Osteoblast (primary cell): ENCODE data around the gene FAM90A1. TPM values are rescaled to one million over a fixed set of nuclear protein-coding genes. Genes with fewer than 3 reads are reported as not detected.
"Not testable (repeated sequence)": the region's sequence is repeated elsewhere in the genome, so short reads cannot be mapped to it uniquely, and the experiment has no call there.

ENCODE experiments used
- DNase-seq: peaks from one replicate; pipeline ENCODE4 v3.0.0; 2011; ENCODE audit warnings: low spot score, mixed read lengths; ENCODE audit not compliant: insufficient read length; ENCODE audit errors: missing footprints
- H2AFZ ChIP-seq: 2 replicates; pipeline ENCODE4 v1.6.0; 2011; ENCODE audit warnings: mild to moderate bottlenecking, low read length
- H3K27ac ChIP-seq: 2 replicates; pipeline ENCODE4 v1.5.1; 2011; ENCODE audit warnings: mild to moderate bottlenecking, low read depth, low read length, moderate library complexity
- H3K27me3 ChIP-seq: 2 replicates; pipeline ENCODE4 v1.6.0; 2012; ENCODE audit warnings: mild to moderate bottlenecking, control low read depth, inconsistent platforms, low read length, moderate library complexity; ENCODE audit not compliant: insufficient read depth
- H3K36me3 ChIP-seq: 2 replicates; pipeline ENCODE4 v1.5.1; 2011; ENCODE audit warnings: mild to moderate bottlenecking, low read length, control low read depth, moderate library complexity; ENCODE audit not compliant: insufficient read depth
- H3K4me1 ChIP-seq: 2 replicates; pipeline ENCODE4 v1.5.1; 2011; ENCODE audit warnings: mild to moderate bottlenecking, low read length, control low read depth, moderate library complexity; ENCODE audit not compliant: insufficient read depth
- H3K4me2 ChIP-seq: 2 replicates; pipeline ENCODE4 v1.6.0; 2011; ENCODE audit warnings: mild to moderate bottlenecking, low read length; ENCODE audit not compliant: insufficient read depth
- H3K4me3 ChIP-seq: fragments of 200-600 bp; sonication (generic); 3 replicates; pipeline ENCODE4 v1.5.1; 2012; ENCODE audit warnings: mild to moderate bottlenecking, low read length, inconsistent platforms; ENCODE audit not compliant: insufficient read depth
- H3K79me2 ChIP-seq: 2 replicates; pipeline ENCODE4 v1.6.0; 2012; ENCODE audit warnings: mild to moderate bottlenecking, low read length, control low read depth, inconsistent platforms; ENCODE audit not compliant: insufficient read depth
- H3K9me3 ChIP-seq: 2 replicates; pipeline ENCODE4 v1.5.1; 2011; ENCODE audit warnings: low read depth, low read length, control low read depth
- H4K20me1 ChIP-seq: 2 replicates; pipeline ENCODE4 v1.6.0; 2012; ENCODE audit warnings: mild to moderate bottlenecking, low read length, control low read depth; ENCODE audit not compliant: insufficient read depth
- total RNA-seq: library from RNA; depleted of rRNA; stranded (reverse); fragments of >200 nt; gene quantifications from 2 replicates; pipeline ENCODE4 v1.2.3, GENCODE V29; 2012
- TF ChIP-seq, protein P1 (sequence below): IDR thresholded peaks from 2 replicates; pipeline ENCODE4 v1.5.1; 2011; ENCODE audit warnings: mild to moderate bottlenecking, low read depth, low read length, moderate library complexity; ENCODE audit errors: extremely low read depth

FAM90A1 gene
- total RNA-seq, 1 donor = not detected

DNA sequence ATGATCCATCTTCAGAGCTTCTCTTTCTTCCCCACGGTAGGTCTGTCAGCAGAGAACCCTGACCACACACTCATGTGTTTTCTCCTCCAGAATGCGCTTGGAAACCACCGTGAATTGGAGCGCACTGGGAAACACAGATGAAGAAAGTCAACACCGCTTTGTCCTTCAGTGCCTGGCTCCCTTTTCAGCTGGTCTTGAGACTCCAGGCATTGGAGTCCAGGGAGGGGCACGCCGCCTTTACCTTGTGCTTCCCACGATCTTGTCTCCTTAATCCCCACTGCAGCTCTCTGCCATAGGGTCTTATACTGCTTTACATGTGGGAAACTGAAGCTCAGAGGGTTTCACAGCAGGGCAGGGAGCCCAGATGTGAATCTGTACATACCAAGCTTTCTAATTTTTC is 1.1 kb downstream of the FAM90A1 start:
- H3K4me3 ChIP-seq = no peak overlapping the region
- no peaks in the 10 kb centered on the region for H4K20me1 ChIP-seq
- DNase-seq = no peak
- TF ChIP-seq, protein P1, sequence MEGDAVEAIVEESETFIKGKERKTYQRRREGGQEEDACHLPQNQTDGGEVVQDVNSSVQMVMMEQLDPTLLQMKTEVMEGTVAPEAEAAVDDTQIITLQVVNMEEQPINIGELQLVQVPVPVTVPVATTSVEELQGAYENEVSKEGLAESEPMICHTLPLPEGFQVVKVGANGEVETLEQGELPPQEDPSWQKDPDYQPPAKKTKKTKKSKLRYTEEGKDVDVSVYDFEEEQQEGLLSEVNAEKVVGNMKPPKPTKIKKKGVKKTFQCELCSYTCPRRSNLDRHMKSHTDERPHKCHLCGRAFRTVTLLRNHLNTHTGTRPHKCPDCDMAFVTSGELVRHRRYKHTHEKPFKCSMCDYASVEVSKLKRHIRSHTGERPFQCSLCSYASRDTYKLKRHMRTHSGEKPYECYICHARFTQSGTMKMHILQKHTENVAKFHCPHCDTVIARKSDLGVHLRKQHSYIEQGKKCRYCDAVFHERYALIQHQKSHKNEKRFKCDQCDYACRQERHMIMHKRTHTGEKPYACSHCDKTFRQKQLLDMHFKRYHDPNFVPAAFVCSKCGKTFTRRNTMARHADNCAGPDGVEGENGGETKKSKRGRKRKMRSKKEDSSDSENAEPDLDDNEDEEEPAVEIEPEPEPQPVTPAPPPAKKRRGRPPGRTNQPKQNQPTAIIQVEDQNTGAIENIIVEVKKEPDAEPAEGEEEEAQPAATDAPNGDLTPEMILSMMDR = no peak
- peaks cover 2% of the 10 kb centered on the region for H3K4me1 ChIP-seq
- no peaks in the 10 kb centered on the region for H3K79me2 ChIP-seq
- no peak overlapping the region for H3K27ac ChIP-seq
- H3K27me3 ChIP-seq = no peaks in the 10 kb centered on the region
- no peaks in the 10 kb centered on the region for H3K9me3 ChIP-seq
- no peak overlapping the region for H3K4me2 ChIP-seq
- H3K36me3 ChIP-seq = no peaks in the 10 kb centered on the region
- no peak overlapping the region for H2AFZ ChIP-seq

DNA sequence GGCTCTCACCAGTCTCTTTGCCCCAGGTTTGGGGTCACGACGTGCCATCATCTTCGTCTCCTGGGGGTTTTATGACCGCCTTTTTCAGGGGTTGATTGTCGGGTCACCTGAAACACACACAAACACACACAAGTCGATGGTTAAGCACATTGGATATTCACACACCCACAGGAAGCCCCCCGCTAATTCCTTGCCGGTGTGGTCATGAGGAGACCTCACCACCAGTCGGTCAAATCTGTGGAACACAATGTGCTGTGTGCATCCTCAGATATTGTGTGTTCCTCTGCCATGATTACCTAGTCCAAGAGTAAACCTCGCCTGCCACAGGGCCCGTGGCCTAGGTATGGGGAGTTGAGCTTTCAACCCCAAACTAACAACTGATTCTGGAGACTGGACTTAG is 2.6 kb downstream of the FAM90A1 start:
- H3K27ac ChIP-seq, H3K36me3 ChIP-seq, H3K27me3 ChIP-seq, H4K20me1 ChIP-seq, H3K9me3 ChIP-seq, H3K4me1 ChIP-seq, H3K79me2 ChIP-seq, DNase-seq, H2AFZ ChIP-seq, H3K4me2 ChIP-seq, H3K4me3 ChIP-seq: not testable (repeated sequence)

DNA sequence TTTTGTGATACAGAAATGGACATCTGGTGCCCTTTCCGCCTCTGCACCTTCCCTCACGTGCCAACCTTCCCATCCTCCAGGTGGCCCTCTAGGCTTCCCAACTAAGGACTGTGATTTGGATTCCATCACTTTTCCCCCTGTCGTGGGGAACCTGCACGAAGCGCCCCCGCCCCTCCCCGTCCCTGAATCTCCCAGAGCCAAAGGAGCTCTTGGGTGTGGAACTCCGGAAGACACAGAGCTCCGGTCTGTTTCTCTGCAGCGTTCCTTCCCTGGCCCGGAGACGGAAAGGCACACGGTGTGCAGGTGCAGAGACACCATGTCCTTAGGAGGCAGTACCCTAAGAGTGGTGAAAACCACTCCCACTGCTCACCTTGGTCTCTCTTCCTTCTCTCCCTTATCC is 3.8 kb downstream of the FAM90A1 start:
- H3K27me3 ChIP-seq, H3K79me2 ChIP-seq, H3K4me1 ChIP-seq, H3K4me3 ChIP-seq, H3K4me2 ChIP-seq, H3K9me3 ChIP-seq, H3K27ac ChIP-seq, DNase-seq, H4K20me1 ChIP-seq, H3K36me3 ChIP-seq, H2AFZ ChIP-seq: not testable (repeated sequence)

DNA sequence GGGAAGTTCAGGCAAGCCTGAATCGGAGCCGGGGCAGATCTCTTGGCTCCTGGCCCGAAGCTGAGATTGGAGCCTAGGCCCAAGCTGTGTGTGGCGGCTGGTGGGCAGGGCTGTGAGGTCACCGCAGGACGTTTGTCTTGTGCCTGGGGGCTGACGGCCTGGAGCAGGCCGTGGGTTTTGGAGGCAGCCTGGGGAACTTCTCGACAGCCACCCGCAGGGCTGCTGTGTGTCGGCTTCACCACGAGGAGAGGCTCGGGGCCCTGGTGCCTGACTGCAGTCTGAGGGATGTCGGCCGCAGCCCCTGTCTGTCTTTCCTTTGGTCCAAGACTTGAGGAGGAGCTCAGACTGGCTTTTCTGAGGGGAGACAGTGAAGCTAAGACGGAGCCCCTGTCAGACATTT is 5.1 kb downstream of the FAM90A1 start:
- not testable (repeated sequence) for H3K79me2 ChIP-seq, DNase-seq, H3K4me2 ChIP-seq, H3K36me3 ChIP-seq, H3K27ac ChIP-seq, H3K4me1 ChIP-seq, H2AFZ ChIP-seq, H3K9me3 ChIP-seq, H3K4me3 ChIP-seq, H4K20me1 ChIP-seq, H3K27me3 ChIP-seq

DNA sequence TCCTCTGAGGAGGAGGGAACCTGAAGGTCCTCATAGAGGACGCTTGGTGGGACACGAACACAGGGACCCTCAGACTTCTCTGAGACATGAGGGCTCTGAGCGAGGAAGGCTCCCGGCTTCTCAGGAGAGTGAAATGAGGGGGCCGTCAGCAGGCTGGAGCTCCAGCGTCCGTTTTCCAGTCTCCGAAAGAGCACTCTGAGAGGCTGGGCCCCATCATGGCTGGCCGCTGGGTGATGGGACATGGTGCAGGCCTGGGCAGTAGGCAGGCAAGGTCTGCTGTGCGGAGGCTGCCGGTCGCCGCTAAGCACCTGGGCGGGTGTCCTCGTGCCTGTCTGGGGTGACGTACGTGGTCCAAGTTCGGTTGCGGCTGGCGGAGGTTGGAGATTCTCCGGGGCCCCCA is 5.6 kb downstream of the FAM90A1 start:
- not testable (repeated sequence) for H3K4me1 ChIP-seq, H3K4me3 ChIP-seq, H3K36me3 ChIP-seq, H2AFZ ChIP-seq, H3K9me3 ChIP-seq, H3K4me2 ChIP-seq, H3K27ac ChIP-seq, H3K27me3 ChIP-seq, DNase-seq, H3K79me2 ChIP-seq, H4K20me1 ChIP-seq

DNA sequence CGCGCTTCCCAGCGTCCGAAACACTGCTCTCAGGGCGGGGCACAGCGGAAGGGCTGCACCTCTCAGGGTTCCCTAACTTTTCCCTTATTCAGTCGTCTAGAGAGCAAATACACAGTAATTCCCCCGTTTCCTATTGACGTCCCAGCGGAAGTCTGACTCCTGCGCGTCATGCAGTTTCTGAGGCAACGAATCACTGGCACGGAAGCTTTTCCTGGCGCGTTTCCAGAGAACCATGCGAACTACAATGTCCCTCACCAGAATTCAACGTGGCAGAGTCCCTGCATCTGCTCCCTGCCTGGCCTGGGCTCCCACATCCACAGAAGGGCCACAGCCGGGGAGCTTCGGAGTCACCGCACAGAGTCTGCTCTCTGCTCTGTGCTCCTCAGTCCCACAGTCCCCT is 6.0 kb downstream of the FAM90A1 start:
- not testable (repeated sequence) for H3K27me3 ChIP-seq, H3K4me3 ChIP-seq, H3K4me2 ChIP-seq, H2AFZ ChIP-seq, H3K9me3 ChIP-seq, H3K79me2 ChIP-seq, H3K27ac ChIP-seq, H3K36me3 ChIP-seq, H4K20me1 ChIP-seq, H3K4me1 ChIP-seq, DNase-seq

DNA sequence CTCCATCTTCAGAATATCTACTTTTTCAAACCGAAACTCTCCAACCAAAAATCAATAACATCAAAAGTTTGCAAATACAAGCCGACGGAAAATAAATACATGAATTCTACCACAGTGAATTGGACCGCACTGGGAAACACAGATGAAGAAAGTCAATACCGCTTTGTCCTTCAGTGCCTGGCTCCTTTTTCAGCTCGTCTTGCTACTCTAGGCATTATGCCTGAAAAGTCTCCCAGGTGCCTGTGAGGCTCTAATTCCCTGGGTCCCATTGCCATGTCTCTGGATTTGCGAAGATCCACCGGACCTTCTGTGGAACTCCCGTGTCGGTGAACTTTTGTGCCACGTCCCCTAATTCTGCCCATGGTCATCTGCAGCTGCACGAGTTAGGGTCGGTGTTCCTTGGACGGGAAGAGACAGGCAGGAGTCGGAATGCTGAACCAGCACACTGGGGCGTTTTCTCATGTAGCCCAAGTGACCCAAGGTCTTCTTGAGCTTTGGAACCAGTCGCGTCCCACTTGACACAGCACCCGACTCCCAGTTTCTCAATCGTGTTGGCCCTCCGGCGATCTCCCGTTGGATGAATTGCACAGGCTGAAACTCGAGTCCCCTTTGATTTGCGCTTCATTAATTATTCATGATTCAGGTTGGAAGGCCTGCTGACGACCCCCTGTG is 8.6 kb downstream of the FAM90A1 start:
- H3K4me1 ChIP-seq, H2AFZ ChIP-seq, H3K27me3 ChIP-seq, H3K4me2 ChIP-seq, H3K79me2 ChIP-seq, DNase-seq, H3K36me3 ChIP-seq, H4K20me1 ChIP-seq, H3K4me3 ChIP-seq, H3K27ac ChIP-seq, H3K9me3 ChIP-seq: not testable (repeated sequence)

DNA sequence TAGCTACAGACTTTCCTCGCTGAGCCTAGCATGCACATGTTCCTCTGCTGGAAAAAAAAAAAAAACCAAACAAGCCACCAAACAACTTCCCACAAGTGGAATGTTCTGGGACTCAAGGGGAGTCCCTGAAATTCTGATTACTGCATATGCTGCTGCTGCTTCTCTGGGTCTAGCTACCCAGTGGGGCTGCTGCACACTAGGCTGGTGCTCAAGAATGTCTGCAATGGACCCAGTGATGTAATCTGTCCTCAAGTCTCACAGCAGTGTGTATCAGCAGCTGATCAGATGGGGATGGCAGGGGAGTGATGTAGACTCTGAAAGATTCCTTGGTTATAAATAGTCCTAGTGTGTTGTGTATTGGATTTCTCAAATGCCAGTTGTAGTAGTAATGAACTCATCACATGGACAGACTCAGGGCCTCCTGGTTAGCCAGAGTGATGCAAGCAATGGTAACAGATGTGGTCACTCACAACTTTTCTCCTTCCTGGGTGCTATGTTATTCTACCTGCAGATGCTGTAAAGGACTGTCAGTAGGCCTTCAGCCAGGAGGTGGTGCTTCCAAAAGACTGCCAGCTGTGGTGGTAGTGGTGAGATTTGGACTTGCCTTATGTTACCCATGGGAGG is 29.6 kb downstream of the FAM90A1 start:
- DNase-seq = peak; percentile 86
- H3K27ac ChIP-seq, H2AFZ ChIP-seq, H3K4me1 ChIP-seq, H3K36me3 ChIP-seq, H4K20me1 ChIP-seq, H3K27me3 ChIP-seq, H3K79me2 ChIP-seq, H3K4me3 ChIP-seq, H3K9me3 ChIP-seq, H3K4me2 ChIP-seq: not testable (repeated sequence)
